Omental fat pad (tissue), 4 donors: ENCODE measurements around the gene CELA2A. TPM values are rescaled to one million over a fixed set of nuclear protein-coding genes. Genes with fewer than 3 reads are reported as not detected.
"Not testable (repeated sequence)": the region's sequence is repeated elsewhere in the genome, so short reads cannot be mapped to it uniquely, and the experiment has no call there.

Experiments
- ATAC-seq: fragments of 150-250 bp; one replicate; pipeline ENCODE4 v1.9.1; 2016; ENCODE audit warnings: mild to moderate bottlenecking, moderate library complexity; ENCODE audit not compliant: low FRiP score
- DNase-seq: peaks from one replicate; pipeline ENCODE4 v3.0.0-alpha.2; 2019; ENCODE audit warnings: low spot score
- total RNA-seq, 4 donors: library from RNA; depleted of rRNA; stranded (reverse); fragments of >200 nt; gene quantifications; one replicate each; pipeline ENCODE4 v1.1.0, GENCODE V29; 2016
- TF ChIP-seq, protein P1 (sequence below), 3 donors: fragments of 450-650 bp; IDR thresholded peaks; one replicate each; pipeline ENCODE4 v1.5.1; 2016 to 2017; ENCODE audit warnings: antibody characterized with exemption in 3 of 3, mild to moderate bottlenecking in 3 of 3, moderate library complexity in 2 of 3

Gene CELA2A
- total RNA-seq, 4 donors from 2014 or later: not detected

GRCh38 chr1:15425521-15425920 is 31.0 kb upstream of the CELA2A start:
- ATAC-seq: no peak
- no peak for DNase-seq
- TF ChIP-seq, protein P1, sequence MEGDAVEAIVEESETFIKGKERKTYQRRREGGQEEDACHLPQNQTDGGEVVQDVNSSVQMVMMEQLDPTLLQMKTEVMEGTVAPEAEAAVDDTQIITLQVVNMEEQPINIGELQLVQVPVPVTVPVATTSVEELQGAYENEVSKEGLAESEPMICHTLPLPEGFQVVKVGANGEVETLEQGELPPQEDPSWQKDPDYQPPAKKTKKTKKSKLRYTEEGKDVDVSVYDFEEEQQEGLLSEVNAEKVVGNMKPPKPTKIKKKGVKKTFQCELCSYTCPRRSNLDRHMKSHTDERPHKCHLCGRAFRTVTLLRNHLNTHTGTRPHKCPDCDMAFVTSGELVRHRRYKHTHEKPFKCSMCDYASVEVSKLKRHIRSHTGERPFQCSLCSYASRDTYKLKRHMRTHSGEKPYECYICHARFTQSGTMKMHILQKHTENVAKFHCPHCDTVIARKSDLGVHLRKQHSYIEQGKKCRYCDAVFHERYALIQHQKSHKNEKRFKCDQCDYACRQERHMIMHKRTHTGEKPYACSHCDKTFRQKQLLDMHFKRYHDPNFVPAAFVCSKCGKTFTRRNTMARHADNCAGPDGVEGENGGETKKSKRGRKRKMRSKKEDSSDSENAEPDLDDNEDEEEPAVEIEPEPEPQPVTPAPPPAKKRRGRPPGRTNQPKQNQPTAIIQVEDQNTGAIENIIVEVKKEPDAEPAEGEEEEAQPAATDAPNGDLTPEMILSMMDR (IDR thresholded peaks at IDR 0.05): no peak

- no peak for ATAC-seq
- TF ChIP-seq, protein P1 (IDR thresholded peaks at IDR 0.05): no peak
- no peak for DNase-seq
These were observed 30.6 kb upstream of the CELA2A start for GRCh38 chr1:15425958-15426357.

- ATAC-seq (peak; percentile 60), DNase-seq (no peak)
- TF ChIP-seq, protein P1 (IDR thresholded peaks at IDR 0.05): no peak
These were observed 29.8 kb upstream of the CELA2A start for GRCh38 chr1:15426492-15427279.

DNA sequence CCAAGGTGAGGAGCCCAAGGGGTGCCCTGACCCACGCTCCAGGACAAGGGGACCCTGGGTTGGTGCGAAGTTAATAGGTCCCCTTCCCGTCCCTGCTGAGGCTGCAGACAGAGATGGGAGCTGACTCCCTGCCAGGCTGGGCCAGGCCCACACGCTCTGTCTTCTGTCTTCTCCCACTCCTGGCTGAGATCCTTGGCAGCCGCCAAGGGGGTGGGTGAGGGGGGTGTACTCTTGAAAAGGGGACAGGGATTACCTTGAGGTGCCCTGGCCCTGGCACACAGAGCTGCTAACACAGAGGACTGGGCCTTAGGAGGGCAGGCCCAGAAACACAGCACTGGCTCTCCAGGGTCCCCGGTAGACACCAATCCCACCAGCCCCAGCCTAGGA is 29.3 kb upstream of the CELA2A start:
- DNase-seq (no peak), ATAC-seq (peak; percentile 27)
- TF ChIP-seq, protein P1 (IDR thresholded peaks at IDR 0.05): no peak

- not testable (repeated sequence) for DNase-seq, ATAC-seq
These were observed 28.3 kb upstream of the CELA2A start for GRCh38 chr1:15428252-15428651.

DNA sequence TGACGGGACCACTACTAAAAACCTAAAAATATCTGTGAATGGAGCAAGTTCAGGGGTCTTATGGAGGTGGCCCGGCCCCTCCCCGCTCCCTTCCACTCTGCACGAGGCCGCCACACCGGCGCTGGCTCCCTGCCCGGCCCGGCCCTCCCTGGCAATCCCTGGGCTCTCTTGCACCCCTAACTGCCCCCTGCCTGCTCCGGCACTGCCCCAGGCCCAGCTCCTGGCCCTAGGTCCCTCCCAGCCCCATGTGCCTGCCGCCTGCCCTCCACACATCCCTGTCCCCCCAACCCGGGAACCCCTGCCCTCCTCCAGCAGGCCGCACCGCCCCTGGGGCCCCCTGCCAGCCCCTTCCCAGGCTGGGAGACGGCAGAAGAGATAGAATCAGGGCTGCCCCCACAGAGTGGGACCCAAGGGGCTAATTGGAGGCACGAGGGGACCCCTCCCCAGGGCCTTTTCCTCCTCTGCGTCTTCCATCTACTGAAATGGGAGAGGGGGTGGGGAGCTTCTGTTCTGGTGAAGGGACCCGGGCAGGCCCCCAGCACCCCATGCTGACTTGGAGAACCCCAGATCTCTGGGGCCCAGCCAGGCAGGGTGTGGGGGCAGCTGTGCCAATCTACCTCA is 27.6 kb upstream of the CELA2A start:
- no peak for DNase-seq
- ATAC-seq: no peak
- TF ChIP-seq, protein P1 (IDR thresholded peaks at IDR 0.05): no peak

DNA sequence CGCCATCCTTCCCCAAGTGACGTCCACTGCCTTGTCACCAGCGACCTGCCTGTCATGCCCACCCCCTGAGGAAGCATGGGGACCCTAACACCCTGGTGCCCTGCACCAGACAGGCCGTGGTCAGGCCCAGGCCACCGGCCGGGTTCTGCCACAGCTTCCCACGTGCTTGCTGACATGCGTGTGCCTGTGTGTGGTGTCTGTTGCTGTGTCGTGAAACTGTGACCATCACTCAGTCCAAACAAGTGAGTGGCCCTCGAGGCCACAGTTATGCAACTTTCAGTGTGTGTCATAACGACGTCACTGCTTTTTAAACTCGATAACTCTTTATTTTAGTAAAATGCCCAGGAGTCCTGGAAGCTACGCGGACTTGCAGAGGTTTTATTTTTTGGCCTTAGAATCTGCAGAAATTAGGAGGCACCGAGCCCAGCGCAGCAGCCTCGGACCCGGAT is 26.8 kb upstream of the CELA2A start:
- TF ChIP-seq, protein P1 (IDR thresholded peaks at IDR 0.05): no peak
- DNase-seq (no peak), ATAC-seq (no peak)
